ENCODE data around the gene DTX3. TPM values are rescaled to one million over a fixed set of nuclear protein-coding genes. Genes with fewer than 3 reads are reported as not detected.
"Not testable (repeated sequence)": the region's sequence is repeated elsewhere in the genome, so short reads cannot be mapped to it uniquely, and the experiment has no call there.

DTX3 gene
- 1.9 and 2.4 TPM in 2 replicates for total RNA-seq

GRCh38 chr12:57604454-57604991 lies at the start of gene DTX3:
TSS of gene DTX3 (plus strand) at chr12:57604824. CDS start at chr12:57606518, 1,694 bp downstream.
- no peak for DNase-seq

GRCh38 chr12:57554897-57555296 lies 49.7 kb upstream of the DTX3 start:
- DNase-seq, result no peak

GRCh38 chr12:57558864-57559263 lies 45.8 kb upstream of the DTX3 start:
- DNase-seq, result no peak

GRCh38 chr12:57560516-57560915 lies 44.1 kb upstream of the DTX3 start:
- no peak for DNase-seq

- DNase-seq, result not testable (repeated sequence)
These were observed 43.5 kb upstream of the DTX3 start for GRCh38 chr12:57561117-57561516.

- DNase-seq, result no peak
These were observed 41.3 kb upstream of the DTX3 start for GRCh38 chr12:57563358-57563757.

GRCh38 chr12:57564178-57564740 lies 40.4 kb upstream of the DTX3 start:
- no peak for DNase-seq

GRCh38 chr12:57568838-57569237 lies 35.8 kb upstream of the DTX3 start:
- DNase-seq, result no peak

GRCh38 chr12:57569858-57570257 lies 34.8 kb upstream of the DTX3 start:
- DNase-seq, result no peak

GRCh38 chr12:57570438-57570837 lies 34.2 kb upstream of the DTX3 start:
- not testable (repeated sequence) for DNase-seq

GRCh38 chr12:57571926-57572762 lies 32.5 kb upstream of the DTX3 start:
- no peak for DNase-seq

GRCh38 chr12:57574795-57575194 lies 29.8 kb upstream of the DTX3 start:
- DNase-seq, result no peak

- DNase-seq, result no peak
These were observed 28.6 kb upstream of the DTX3 start for GRCh38 chr12:57575771-57576612.

- DNase-seq, result no peak
These were observed 27.9 kb upstream of the DTX3 start for GRCh38 chr12:57576613-57577160.

GRCh38 chr12:57577981-57578758 lies 26.5 kb upstream of the DTX3 start:
- no peak for DNase-seq

- DNase-seq, result no peak
These were observed 25.6 kb upstream of the DTX3 start for GRCh38 chr12:57579011-57579410.

- DNase-seq, result no peak
These were observed 24.8 kb upstream of the DTX3 start for GRCh38 chr12:57579677-57580465.

GRCh38 chr12:57580466-57580795 lies 24.2 kb upstream of the DTX3 start:
- DNase-seq, result no peak

GRCh38 chr12:57581802-57582201 lies 22.8 kb upstream of the DTX3 start:
- DNase-seq, result no peak

- no peak for DNase-seq
These were observed 22.2 kb upstream of the DTX3 start for GRCh38 chr12:57582440-57582839.
